Middle frontal gyrus (tissue), 1 donor: ENCODE data around the gene CXCR6.

ENCODE experiments used
- DNase-seq: peaks from one replicate; pipeline ENCODE4 v3.0.0-alpha.2; 2015; ENCODE audit warnings: low spot score; ENCODE audit errors: extremely low spot score

CXCR6 gene

GRCh38 chr3:45921158-45922038, 21.9 kb upstream of the CXCR6 start:
- DNase-seq: no peak

GRCh38 chr3:45922039-45922326, 21.3 kb upstream of the CXCR6 start:
- no peak for DNase-seq

GRCh38 chr3:45922950-45923590, 20.2 kb upstream of the CXCR6 start:
- no peak for DNase-seq

- DNase-seq: no peak
Measured at GRCh38 chr3:45923755-45924154, 19.5 kb upstream of the CXCR6 start.

GRCh38 chr3:45927881-45928280, 15.4 kb upstream of the CXCR6 start:
- DNase-seq: no peak

GRCh38 chr3:45929042-45929679, 14.1 kb upstream of the CXCR6 start:
- peak; percentile 46 for DNase-seq

GRCh38 chr3:45931496-45931895, 11.8 kb upstream of the CXCR6 start:
- DNase-seq: no peak

- no peak for DNase-seq
Measured at GRCh38 chr3:45932112-45932511, 11.2 kb upstream of the CXCR6 start.

- no peak for DNase-seq
Measured at GRCh38 chr3:45933591-45933990, 9.7 kb upstream of the CXCR6 start.

- no peak for DNase-seq
Measured at GRCh38 chr3:45936261-45936660, 7.0 kb upstream of the CXCR6 start.

- no peak for DNase-seq
Measured at GRCh38 chr3:45937206-45938042, 5.8 kb upstream of the CXCR6 start.

GRCh38 chr3:45938043-45938435, 5.2 kb upstream of the CXCR6 start:
- no peak for DNase-seq

- peak; percentile 79 for DNase-seq
Measured at GRCh38 chr3:45938864-45939263, 4.4 kb upstream of the CXCR6 start.

- no peak for DNase-seq
Measured at GRCh38 chr3:45939341-45939771, 3.9 kb upstream of the CXCR6 start.

GRCh38 chr3:45940004-45940780, 3.1 kb upstream of the CXCR6 start:
- no peak for DNase-seq

- no peak for DNase-seq
Measured at GRCh38 chr3:45940781-45941365, 2.4 kb upstream of the CXCR6 start.

GRCh38 chr3:45942051-45942825, 1.0 kb upstream of the CXCR6 start:
- DNase-seq: no peak

GRCh38 chr3:45944830-45945620, 1.8 kb downstream of the CXCR6 start:
- DNase-seq: no peak

GRCh38 chr3:45946307-45946706, 3.0 kb downstream of the CXCR6 start:
- no peak for DNase-seq
